WTC11 (cell line): ENCODE results near the gene C9orf72. TPM values are rescaled to one million over a fixed set of nuclear protein-coding genes. Genes with fewer than 3 reads are reported as not detected.

Source experiments
- ATAC-seq: fragments of 200-7000 bp; cut with Tn5 transposase; 2 replicates; pipeline ENCODE4 v1.10.0; 2021; ENCODE audit warnings: mild to moderate bottlenecking, moderate library complexity
- CTCF ChIA-PET: fragments of 300-600 bp; sonication (Branson Sonifier 250); formaldehyde crosslinking; loops from one replicate; lab custom pipeline; 2021; ENCODE audit warnings: antibody characterized with exemption; lab: Charles Lee
- POLR2A ChIA-PET: fragments of 350-600 bp; sonication (Branson Sonifier 250); formaldehyde crosslinking; loops from one replicate; lab custom pipeline; 2021; ENCODE audit warnings: antibody characterized with exemption; lab: Charles Lee
- DNase-seq: peaks from one replicate; pipeline ENCODE4 v3.0.0; 2021; ENCODE audit warnings: low spot score
- H3K27ac Mint-ChIP-seq: 2 replicates; pipeline ENCODE4 v1.8.0; 2021; ENCODE audit warnings: mixed read lengths
- H3K27me3 Mint-ChIP-seq: 2 replicates; pipeline ENCODE4 v1.8.0; 2021; ENCODE audit warnings: low read depth, mild to moderate bottlenecking, moderate library complexity, mixed read lengths
- H3K36me3 Mint-ChIP-seq: 2 replicates; pipeline ENCODE4 v1.8.0; 2021; ENCODE audit warnings: mixed read lengths
- H3K4me1 Mint-ChIP-seq: 2 replicates; pipeline ENCODE4 v1.8.0; 2022; ENCODE audit warnings: mixed read lengths
- H3K4me3 Mint-ChIP-seq: 2 replicates; pipeline ENCODE4 v1.8.0; 2021; ENCODE audit warnings: mild to moderate bottlenecking, moderate library complexity, mixed read lengths
- H3K9me3 Mint-ChIP-seq: 2 replicates; pipeline ENCODE4 v1.8.0; 2021; ENCODE audit warnings: mixed read lengths
- CBFB ChIP-seq: sonication (generic); formaldehyde crosslinking; IDR thresholded peaks from 2 replicates; pipeline ENCODE4 v1.8.1; 2022; ENCODE audit warnings: mild to moderate bottlenecking, low read depth, missing genetic modification reagents
- ELF4 ChIP-seq: sonication (generic); formaldehyde crosslinking; IDR thresholded peaks from 2 replicates; pipeline ENCODE4 v1.8.1; 2022; ENCODE audit warnings: low read depth, mild to moderate bottlenecking, moderate library complexity, missing genetic modification reagents
- ESRRA ChIP-seq: sonication (generic); formaldehyde crosslinking; IDR thresholded peaks from 2 replicates; pipeline ENCODE4 v1.8.1; 2022; ENCODE audit warnings: mild to moderate bottlenecking, missing genetic modification reagents, borderline replicate concordance
- ETV6 ChIP-seq: sonication (generic); formaldehyde crosslinking; IDR thresholded peaks from 2 replicates; pipeline ENCODE4 v1.8.1; 2022; ENCODE audit warnings: mild to moderate bottlenecking, missing genetic modification reagents
- FOXK1 ChIP-seq: sonication (generic); formaldehyde crosslinking; IDR thresholded peaks from 2 replicates; pipeline ENCODE4 v1.8.0; 2022; ENCODE audit warnings: mild to moderate bottlenecking, moderate library complexity, missing genetic modification reagents
- GABPB1 ChIP-seq: sonication (generic); formaldehyde crosslinking; IDR thresholded peaks from 2 replicates; pipeline ENCODE4 v1.8.1; 2023; ENCODE audit warnings: mild to moderate bottlenecking, missing genetic modification reagents
- GTF2I ChIP-seq: fragments of 250-450 bp; sonication (Bioruptor Pico); conservative IDR thresholded peaks from 2 replicates; pipeline ENCODE4 v1.4.0; 2021; ENCODE audit warnings: mild to moderate bottlenecking
- KAT7 ChIP-seq: sonication (generic); formaldehyde crosslinking; IDR thresholded peaks from 2 replicates; pipeline ENCODE4 v1.8.1; 2023; ENCODE audit warnings: missing genetic modification reagents, mild to moderate bottlenecking, borderline replicate concordance
- MXD4 ChIP-seq: fragments of 250-450 bp; sonication (Bioruptor Pico); IDR thresholded peaks from 2 replicates; pipeline ENCODE4 v1.8.0; 2021; ENCODE audit warnings: mild to moderate bottlenecking, moderate library complexity, borderline replicate concordance
- OVOL2 ChIP-seq: fragments of 250-450 bp; sonication (Bioruptor Pico); IDR thresholded peaks from 2 replicates; pipeline ENCODE4 v1.9.0; 2021; ENCODE audit warnings: mild to moderate bottlenecking, borderline replicate concordance
- RELA ChIP-seq: sonication (generic); formaldehyde crosslinking; IDR thresholded peaks from 2 replicates; pipeline ENCODE4 v1.8.1; 2022; ENCODE audit warnings: missing genetic modification reagents, mild to moderate bottlenecking, borderline replicate concordance
- SOX15 ChIP-seq: fragments of 250-450 bp; sonication (Bioruptor Pico); IDR thresholded peaks from 2 replicates; pipeline ENCODE4 v1.9.0; 2021; ENCODE audit warnings: mild to moderate bottlenecking
- TEAD1 ChIP-seq: sonication (generic); formaldehyde crosslinking; IDR thresholded peaks from 2 replicates; pipeline ENCODE4 v1.8.0; 2022; ENCODE audit warnings: mild to moderate bottlenecking, missing genetic modification reagents
- total RNA-seq: library from RNA; stranded (reverse); gene quantifications from 3 replicates; pipeline ENCODE4 v1.2.3, GENCODE V29; 2021
- TF ChIP-seq, protein P1 (sequence below): sonication (generic); formaldehyde crosslinking; IDR thresholded peaks from 2 replicates; pipeline ENCODE4 v1.8.1; 2022; ENCODE audit warnings: missing genetic modification reagents, borderline replicate concordance
- TF ChIP-seq, protein P2 (sequence below): sonication (generic); formaldehyde crosslinking; IDR thresholded peaks from 2 replicates; pipeline ENCODE4 v1.8.1; 2022; ENCODE audit warnings: mild to moderate bottlenecking, missing genetic modification reagents, moderate library complexity, borderline replicate concordance
- TF ChIP-seq, protein P3 (sequence below): fragments of 250-450 bp; sonication (Bioruptor Pico); IDR thresholded peaks from 2 replicates; pipeline ENCODE4 v1.9.0; 2021; ENCODE audit warnings: mild to moderate bottlenecking
- TF ChIP-seq, protein P4 (sequence below): sonication (generic); formaldehyde crosslinking; IDR thresholded peaks from 2 replicates; pipeline ENCODE4 v1.8.1; 2022; ENCODE audit warnings: mild to moderate bottlenecking, moderate library complexity, missing genetic modification reagents
- TF ChIP-seq, protein P5 (sequence below): sonication (generic); formaldehyde crosslinking; IDR thresholded peaks from 2 replicates; pipeline ENCODE4 v1.8.1; 2023; ENCODE audit warnings: mild to moderate bottlenecking, missing genetic modification reagents
- TF ChIP-seq, protein P6 (sequence below): sonication (generic); formaldehyde crosslinking; IDR thresholded peaks from 2 replicates; pipeline ENCODE4 v1.8.0; 2022; ENCODE audit warnings: mild to moderate bottlenecking, missing genetic modification reagents
- TF ChIP-seq, protein P7 (sequence below): sonication (generic); formaldehyde crosslinking; IDR thresholded peaks from 2 replicates; pipeline ENCODE4 v1.8.0; 2023; ENCODE audit warnings: missing genetic modification reagents

The C9orf72 gene
- total RNA-seq, 1 experiment from 2014 or later, result 21.5 TPM

DNA sequence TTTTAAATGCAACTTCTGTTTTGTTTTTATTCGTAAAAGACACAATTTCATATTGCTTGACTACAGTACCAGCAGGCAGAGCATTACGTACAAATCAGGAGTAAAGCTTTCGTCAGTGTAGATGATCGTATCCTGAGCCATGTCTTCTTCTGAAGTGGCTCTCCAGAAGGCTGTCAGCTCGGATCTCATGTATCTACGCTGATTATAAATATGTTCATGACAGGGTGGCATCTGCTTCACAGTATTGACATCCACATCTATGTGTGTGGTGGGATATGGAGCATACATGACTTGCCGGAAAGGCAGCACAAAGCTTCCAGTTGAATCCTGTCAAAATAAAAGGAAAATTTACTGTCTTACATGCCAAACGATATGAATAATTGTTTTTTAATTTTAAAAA is 16.8 kb downstream of the C9orf72 start:
- TF ChIP-seq FOXK1 (CRISPR knock-in tag), result no peak
- TF ChIP-seq, protein P1, sequence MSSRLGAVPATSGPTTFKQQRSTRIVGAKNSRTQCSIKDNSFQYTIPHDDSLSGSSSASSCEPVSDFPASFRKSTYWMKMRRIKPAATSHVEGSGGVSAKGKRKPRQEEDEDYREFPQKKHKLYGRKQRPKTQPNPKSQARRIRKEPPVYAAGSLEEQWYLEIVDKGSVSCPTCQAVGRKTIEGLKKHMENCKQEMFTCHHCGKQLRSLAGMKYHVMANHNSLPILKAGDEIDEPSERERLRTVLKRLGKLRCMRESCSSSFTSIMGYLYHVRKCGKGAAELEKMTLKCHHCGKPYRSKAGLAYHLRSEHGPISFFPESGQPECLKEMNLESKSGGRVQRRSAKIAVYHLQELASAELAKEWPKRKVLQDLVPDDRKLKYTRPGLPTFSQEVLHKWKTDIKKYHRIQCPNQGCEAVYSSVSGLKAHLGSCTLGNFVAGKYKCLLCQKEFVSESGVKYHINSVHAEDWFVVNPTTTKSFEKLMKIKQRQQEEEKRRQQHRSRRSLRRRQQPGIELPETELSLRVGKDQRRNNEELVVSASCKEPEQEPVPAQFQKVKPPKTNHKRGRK (CRISPR knock-in tag), result no peak
- no peak for TF ChIP-seq ELF4 (CRISPR knock-in tag)
- TF ChIP-seq, protein P2, sequence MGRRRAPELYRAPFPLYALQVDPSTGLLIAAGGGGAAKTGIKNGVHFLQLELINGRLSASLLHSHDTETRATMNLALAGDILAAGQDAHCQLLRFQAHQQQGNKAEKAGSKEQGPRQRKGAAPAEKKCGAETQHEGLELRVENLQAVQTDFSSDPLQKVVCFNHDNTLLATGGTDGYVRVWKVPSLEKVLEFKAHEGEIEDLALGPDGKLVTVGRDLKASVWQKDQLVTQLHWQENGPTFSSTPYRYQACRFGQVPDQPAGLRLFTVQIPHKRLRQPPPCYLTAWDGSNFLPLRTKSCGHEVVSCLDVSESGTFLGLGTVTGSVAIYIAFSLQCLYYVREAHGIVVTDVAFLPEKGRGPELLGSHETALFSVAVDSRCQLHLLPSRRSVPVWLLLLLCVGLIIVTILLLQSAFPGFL (CRISPR knock-in tag), result no peak
- TF ChIP-seq GTF2I (CRISPR knock-in tag), result no peak
- TF ChIP-seq, protein P3, sequence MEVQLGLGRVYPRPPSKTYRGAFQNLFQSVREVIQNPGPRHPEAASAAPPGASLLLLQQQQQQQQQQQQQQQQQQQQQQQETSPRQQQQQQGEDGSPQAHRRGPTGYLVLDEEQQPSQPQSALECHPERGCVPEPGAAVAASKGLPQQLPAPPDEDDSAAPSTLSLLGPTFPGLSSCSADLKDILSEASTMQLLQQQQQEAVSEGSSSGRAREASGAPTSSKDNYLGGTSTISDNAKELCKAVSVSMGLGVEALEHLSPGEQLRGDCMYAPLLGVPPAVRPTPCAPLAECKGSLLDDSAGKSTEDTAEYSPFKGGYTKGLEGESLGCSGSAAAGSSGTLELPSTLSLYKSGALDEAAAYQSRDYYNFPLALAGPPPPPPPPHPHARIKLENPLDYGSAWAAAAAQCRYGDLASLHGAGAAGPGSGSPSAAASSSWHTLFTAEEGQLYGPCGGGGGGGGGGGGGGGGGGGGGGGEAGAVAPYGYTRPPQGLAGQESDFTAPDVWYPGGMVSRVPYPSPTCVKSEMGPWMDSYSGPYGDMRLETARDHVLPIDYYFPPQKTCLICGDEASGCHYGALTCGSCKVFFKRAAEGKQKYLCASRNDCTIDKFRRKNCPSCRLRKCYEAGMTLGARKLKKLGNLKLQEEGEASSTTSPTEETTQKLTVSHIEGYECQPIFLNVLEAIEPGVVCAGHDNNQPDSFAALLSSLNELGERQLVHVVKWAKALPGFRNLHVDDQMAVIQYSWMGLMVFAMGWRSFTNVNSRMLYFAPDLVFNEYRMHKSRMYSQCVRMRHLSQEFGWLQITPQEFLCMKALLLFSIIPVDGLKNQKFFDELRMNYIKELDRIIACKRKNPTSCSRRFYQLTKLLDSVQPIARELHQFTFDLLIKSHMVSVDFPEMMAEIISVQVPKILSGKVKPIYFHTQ (CRISPR knock-in tag), result no peak
- TF ChIP-seq MXD4 (CRISPR knock-in tag), result no peak
- TF ChIP-seq ETV6 (CRISPR knock-in tag), result no peak
- no peak for TF ChIP-seq RELA (CRISPR knock-in tag)
- TF ChIP-seq, protein P4, sequence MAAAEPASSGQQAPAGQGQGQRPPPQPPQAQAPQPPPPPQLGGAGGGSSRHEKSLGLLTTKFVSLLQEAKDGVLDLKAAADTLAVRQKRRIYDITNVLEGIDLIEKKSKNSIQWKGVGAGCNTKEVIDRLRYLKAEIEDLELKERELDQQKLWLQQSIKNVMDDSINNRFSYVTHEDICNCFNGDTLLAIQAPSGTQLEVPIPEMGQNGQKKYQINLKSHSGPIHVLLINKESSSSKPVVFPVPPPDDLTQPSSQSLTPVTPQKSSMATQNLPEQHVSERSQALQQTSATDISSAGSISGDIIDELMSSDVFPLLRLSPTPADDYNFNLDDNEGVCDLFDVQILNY (CRISPR knock-in tag), result no peak
- TF ChIP-seq, protein P5, sequence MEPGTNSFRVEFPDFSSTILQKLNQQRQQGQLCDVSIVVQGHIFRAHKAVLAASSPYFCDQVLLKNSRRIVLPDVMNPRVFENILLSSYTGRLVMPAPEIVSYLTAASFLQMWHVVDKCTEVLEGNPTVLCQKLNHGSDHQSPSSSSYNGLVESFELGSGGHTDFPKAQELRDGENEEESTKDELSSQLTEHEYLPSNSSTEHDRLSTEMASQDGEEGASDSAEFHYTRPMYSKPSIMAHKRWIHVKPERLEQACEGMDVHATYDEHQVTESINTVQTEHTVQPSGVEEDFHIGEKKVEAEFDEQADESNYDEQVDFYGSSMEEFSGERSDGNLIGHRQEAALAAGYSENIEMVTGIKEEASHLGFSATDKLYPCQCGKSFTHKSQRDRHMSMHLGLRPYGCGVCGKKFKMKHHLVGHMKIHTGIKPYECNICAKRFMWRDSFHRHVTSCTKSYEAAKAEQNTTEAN (CRISPR knock-in tag), result no peak
- TF ChIP-seq SOX15 (CRISPR knock-in tag), result no peak
- no peak for DNase-seq
- CTCF ChIA-PET, result no interaction called here
- ATAC-seq, result no peak
- no peaks in the 10 kb centered on the region for H3K9me3 Mint-ChIP-seq
- H3K4me3 Mint-ChIP-seq, result no peak overlapping the region
- POLR2A ChIA-PET, result no interaction called here
- H3K27ac Mint-ChIP-seq, result no peak overlapping the region
- H3K36me3 Mint-ChIP-seq, result peaks cover 39% of the 10 kb centered on the region
- no peaks in the 10 kb centered on the region for H3K27me3 Mint-ChIP-seq
- no peaks in the 10 kb centered on the region for H3K4me1 Mint-ChIP-seq

DNA sequence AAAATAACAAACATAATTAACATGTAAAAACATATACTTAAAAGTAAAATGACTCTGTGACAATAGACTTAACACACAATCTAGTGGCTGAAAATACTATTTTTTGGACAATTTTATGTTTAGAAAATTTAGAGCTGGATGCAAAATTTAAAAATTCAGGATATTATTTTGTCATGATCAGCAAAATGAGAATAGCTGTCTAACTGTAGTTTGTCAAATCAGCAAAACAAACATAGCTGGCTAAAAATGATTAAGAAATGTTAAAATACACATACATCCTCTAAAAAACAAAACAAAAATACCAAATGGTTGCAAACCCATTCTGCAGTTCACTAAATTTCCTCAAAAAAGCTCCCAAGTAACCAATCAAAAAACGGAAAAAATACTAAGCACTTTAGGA is 18.6 kb downstream of the C9orf72 start:
- no peak for TF ChIP-seq TEAD1 (CRISPR knock-in tag)
- TF ChIP-seq, protein P6, sequence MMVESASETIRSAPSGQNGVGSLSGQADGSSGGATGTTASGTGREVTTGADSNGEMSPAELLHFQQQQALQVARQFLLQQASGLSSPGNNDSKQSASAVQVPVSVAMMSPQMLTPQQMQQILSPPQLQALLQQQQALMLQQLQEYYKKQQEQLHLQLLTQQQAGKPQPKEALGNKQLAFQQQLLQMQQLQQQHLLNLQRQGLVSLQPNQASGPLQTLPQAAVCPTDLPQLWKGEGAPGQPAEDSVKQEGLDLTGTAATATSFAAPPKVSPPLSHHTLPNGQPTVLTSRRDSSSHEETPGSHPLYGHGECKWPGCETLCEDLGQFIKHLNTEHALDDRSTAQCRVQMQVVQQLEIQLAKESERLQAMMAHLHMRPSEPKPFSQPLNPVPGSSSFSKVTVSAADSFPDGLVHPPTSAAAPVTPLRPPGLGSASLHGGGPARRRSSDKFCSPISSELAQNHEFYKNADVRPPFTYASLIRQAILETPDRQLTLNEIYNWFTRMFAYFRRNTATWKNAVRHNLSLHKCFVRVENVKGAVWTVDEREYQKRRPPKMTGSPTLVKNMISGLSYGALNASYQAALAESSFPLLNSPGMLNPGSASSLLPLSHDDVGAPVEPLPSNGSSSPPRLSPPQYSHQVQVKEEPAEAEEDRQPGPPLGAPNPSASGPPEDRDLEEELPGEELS (CRISPR knock-in tag), result no peak
- TF ChIP-seq, protein P5 (CRISPR knock-in tag), result no peak
- TF ChIP-seq KAT7, result no peak
- no peak for TF ChIP-seq CBFB (CRISPR knock-in tag)
- TF ChIP-seq, protein P7, sequence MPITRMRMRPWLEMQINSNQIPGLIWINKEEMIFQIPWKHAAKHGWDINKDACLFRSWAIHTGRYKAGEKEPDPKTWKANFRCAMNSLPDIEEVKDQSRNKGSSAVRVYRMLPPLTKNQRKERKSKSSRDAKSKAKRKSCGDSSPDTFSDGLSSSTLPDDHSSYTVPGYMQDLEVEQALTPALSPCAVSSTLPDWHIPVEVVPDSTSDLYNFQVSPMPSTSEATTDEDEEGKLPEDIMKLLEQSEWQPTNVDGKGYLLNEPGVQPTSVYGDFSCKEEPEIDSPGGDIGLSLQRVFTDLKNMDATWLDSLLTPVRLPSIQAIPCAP (CRISPR knock-in tag), result no peak
- no peak for TF ChIP-seq GABPB1 (CRISPR knock-in tag)
- TF ChIP-seq OVOL2 (CRISPR knock-in tag), result no peak
- TF ChIP-seq ESRRA, result no peak
- no peak overlapping the region for H3K4me3 Mint-ChIP-seq
- H3K36me3 Mint-ChIP-seq, result peaks cover 38% of the 10 kb centered on the region
- ChIA-PET POLR2A (no interaction called here), CTCF (no interaction called here)
- H3K9me3 Mint-ChIP-seq, result no peaks in the 10 kb centered on the region
- no peaks in the 10 kb centered on the region for H3K27me3 Mint-ChIP-seq
- no peak for ATAC-seq
- H3K27ac Mint-ChIP-seq, result no peak overlapping the region
- DNase-seq, result no peak
- no peaks in the 10 kb centered on the region for H3K4me1 Mint-ChIP-seq
